Stomach (tissue), 9 donors: ENCODE measurements around the gene SRGN. TPM values are rescaled to one million over a fixed set of nuclear protein-coding genes. Genes with fewer than 3 reads are reported as not detected.

Experiments
- DNase-seq, 2 donors: peaks; one replicate each; pipeline versions ENCODE4 v3.0.0 to v3.0.0-alpha.2; 2013 to 2019
- H3K27ac ChIP-seq, 5 donors: fragments of 200-600 bp in 4 of 5; sonication (generic) in 4 of 5; one replicate each; pipeline ENCODE4 v1.5.1; 2013 to 2019; ENCODE audit warnings: mild to moderate bottlenecking in 1 of 5, moderate library complexity in 1 of 5
- H3K27me3 ChIP-seq, 3 donors: fragments of 200-600 bp; sonication (generic); one replicate each; pipeline ENCODE4 v1.5.1; 2017 to 2019; ENCODE audit warnings: mixed run types in 1 of 3
- H3K36me3 ChIP-seq, 4 donors: fragments of 200-600 bp; sonication (generic); 1 replicate in 3 of 4; 2 replicates in 1 of 4; pipeline ENCODE4 v1.5.1; 2016 to 2019
- H3K4me1 ChIP-seq, 4 donors: fragments of 200-600 bp; sonication (generic); one replicate each; pipeline ENCODE4 v1.5.1; 2016 to 2019
- H3K4me3 ChIP-seq, 4 donors: fragments of 200-600 bp; sonication (generic) in 3 of 4; one replicate each; pipeline ENCODE4 v1.5.1; 2016 to 2019; ENCODE audit warnings: mild to moderate bottlenecking in 1 of 4
- H3K9me3 ChIP-seq, 4 donors: fragments of 200-600 bp; sonication (generic); one replicate each; pipeline ENCODE4 v1.5.1; 2016 to 2019
- EP300 ChIP-seq: sonication (generic); formaldehyde crosslinking; IDR thresholded peaks from one replicate; pipeline ENCODE4 v1.6.1; 2017; ENCODE audit warnings: antibody characterized with exemption
- POLR2A ChIP-seq, 4 donors: fragments of 450-650 bp; IDR thresholded peaks; one replicate each; pipeline ENCODE4 v1.6.1; 2016; ENCODE audit warnings: antibody characterized with exemption in 4 of 4, control low read depth in 2 of 4, mild to moderate bottlenecking in 1 of 4, moderate library complexity in 1 of 4
- POLR2AphosphoS5 ChIP-seq, 3 donors: sonication (generic); formaldehyde crosslinking; IDR thresholded peaks; one replicate each; pipeline ENCODE4 v1.6.1; 2016; ENCODE audit warnings: antibody characterized with exemption in 3 of 3
- WGBS, 5 donors: extraction: QIAGEN DNeasy Blood & Tissue Kit in 3 of 5; methylation state at CpG; one replicate each; pipeline versions ENCODE4 v1.1.5 to v1.1.7; 2013 to 2018; 5-methylcytosine and 5-hydroxymethylcytosine counted together
- intact Hi-C: fragments of 100-400 bp; cut with DNase I; formaldehyde crosslinking; loops from one replicate; pipeline ENCODE4 v1.15.1; 2023; ENCODE audit warnings: low total_unique reads
- polyA plus RNA-seq, 3 donors: library from polyadenylated mRNA; stranded (reverse); fragments of 200-250 nt; gene quantifications; one replicate each; pipeline ENCODE4 v1.2.3, GENCODE V29; 2013
- total RNA-seq, 5 donors: library from RNA; depleted of rRNA; stranded (reverse); fragments of >200 nt; gene quantifications; one replicate each; pipeline versions ENCODE4 v1.1.0 to v1.2.3, GENCODE V29; 2014 to 2016
- TF ChIP-seq, protein P1 (sequence below), 7 experiments: fragments of 450-650 bp in 4 of 7; fragments of 200-600 bp in 3 of 7; sonication (generic) in 3 of 7; IDR thresholded peaks; one replicate each; pipeline ENCODE4 v1.5.1; 2016 to 2019; ENCODE audit warnings: antibody characterized with exemption in 7 of 7, control low read depth in 2 of 7, mild to moderate bottlenecking in 1 of 7
- donor health status: healthy with polysubstance abuse.
- donor health status: Bipolar disorder and iron deficiency.
- donor health status: healthy.

SRGN gene
- total and polyA plus RNA-seq, 8 donors, result 1.3 to 212 (median 42.9) TPM

DNA sequence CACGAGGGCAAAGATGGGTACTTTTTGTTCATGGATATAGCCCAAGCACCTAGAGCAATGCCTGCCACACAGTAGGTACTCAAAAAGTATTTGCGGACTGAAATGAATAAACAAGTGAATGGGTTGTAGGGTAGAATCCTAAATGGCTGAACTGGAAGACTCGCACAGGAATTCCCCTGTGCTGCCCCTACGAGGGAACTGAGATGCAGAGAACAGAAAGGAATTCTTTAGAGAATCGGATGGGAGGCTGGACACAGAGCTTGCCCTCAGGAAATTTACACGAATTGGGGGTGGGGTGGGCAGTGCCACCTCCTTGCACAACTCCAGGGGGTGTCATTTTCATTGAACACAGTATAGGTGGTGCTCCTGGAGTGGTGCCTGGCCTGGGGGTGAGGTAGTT lies 35.2 kb upstream of the SRGN start:
- Histone ChIP-seq H3K4me1 (peaks cover 0 to 20% (median 0%) of the 10 kb centered on the region in 4 donors), H3K27ac (peak overlapping the region in 1 of 5 donors; percentile 56), H3K9me3 (no peaks in the 10 kb centered on the region), H3K4me3 (no peak overlapping the region), H3K27me3 (no peaks in the 10 kb centered on the region), H3K36me3 (no peaks in the 10 kb centered on the region)
- 71 to 81% (median 78%) methylated on average over 6 of the region's 6 CpGs for WGBS, 5 donors
- no peak for DNase-seq
- TF ChIP-seq POLR2A (IDR thresholded peaks at IDR 0.05), result no peak
- TF ChIP-seq, protein P1, sequence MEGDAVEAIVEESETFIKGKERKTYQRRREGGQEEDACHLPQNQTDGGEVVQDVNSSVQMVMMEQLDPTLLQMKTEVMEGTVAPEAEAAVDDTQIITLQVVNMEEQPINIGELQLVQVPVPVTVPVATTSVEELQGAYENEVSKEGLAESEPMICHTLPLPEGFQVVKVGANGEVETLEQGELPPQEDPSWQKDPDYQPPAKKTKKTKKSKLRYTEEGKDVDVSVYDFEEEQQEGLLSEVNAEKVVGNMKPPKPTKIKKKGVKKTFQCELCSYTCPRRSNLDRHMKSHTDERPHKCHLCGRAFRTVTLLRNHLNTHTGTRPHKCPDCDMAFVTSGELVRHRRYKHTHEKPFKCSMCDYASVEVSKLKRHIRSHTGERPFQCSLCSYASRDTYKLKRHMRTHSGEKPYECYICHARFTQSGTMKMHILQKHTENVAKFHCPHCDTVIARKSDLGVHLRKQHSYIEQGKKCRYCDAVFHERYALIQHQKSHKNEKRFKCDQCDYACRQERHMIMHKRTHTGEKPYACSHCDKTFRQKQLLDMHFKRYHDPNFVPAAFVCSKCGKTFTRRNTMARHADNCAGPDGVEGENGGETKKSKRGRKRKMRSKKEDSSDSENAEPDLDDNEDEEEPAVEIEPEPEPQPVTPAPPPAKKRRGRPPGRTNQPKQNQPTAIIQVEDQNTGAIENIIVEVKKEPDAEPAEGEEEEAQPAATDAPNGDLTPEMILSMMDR (IDR thresholded peaks at IDR 0.05), result no peak
- no peak for TF ChIP-seq EP300
- TF ChIP-seq POLR2AphosphoS5 (IDR thresholded peaks at IDR 0.05), result no peak
- intact Hi-C loops, result no loop called here

DNA sequence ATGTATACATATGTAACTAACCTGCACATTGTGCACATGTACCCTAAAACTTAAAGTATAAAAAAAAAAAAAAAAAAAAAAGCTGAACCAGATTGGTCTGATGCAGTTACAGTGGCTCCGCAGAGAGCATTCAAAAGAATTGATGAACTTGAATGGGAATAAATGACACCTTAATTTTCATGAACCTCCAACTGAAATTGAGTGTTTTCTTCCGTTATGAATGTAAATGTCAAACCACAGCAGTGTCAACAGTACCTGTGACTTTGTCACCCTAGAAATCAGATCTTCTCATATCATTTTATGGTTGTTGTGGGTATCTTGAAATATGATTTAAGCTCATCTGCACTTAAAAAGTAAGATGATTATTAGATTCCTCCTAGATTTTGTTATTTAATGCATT lies 32.7 kb upstream of the SRGN start:
- H3K4me1 ChIP-seq, result peaks cover 0 to 21% (median 0%) of the 10 kb centered on the region in 4 donors
- no peaks in the 10 kb centered on the region for H3K27me3 ChIP-seq
- H3K9me3 ChIP-seq, result no peaks in the 10 kb centered on the region
- no peak for TF ChIP-seq POLR2AphosphoS5 (IDR thresholded peaks at IDR 0.05)
- no peak for TF ChIP-seq POLR2A (IDR thresholded peaks at IDR 0.05)
- TF ChIP-seq, protein P1 (IDR thresholded peaks at IDR 0.05), result no peak
- TF ChIP-seq EP300, result no peak
- H3K27ac ChIP-seq, result no peak overlapping the region
- no peak for DNase-seq
- no peaks in the 10 kb centered on the region for H3K36me3 ChIP-seq
- H3K4me3 ChIP-seq, result no peak overlapping the region
- 59 to 80% (median 73%) methylated on average over 2 of the region's 2 CpGs for WGBS, 5 donors
- intact Hi-C loops, result no loop called here

DNA sequence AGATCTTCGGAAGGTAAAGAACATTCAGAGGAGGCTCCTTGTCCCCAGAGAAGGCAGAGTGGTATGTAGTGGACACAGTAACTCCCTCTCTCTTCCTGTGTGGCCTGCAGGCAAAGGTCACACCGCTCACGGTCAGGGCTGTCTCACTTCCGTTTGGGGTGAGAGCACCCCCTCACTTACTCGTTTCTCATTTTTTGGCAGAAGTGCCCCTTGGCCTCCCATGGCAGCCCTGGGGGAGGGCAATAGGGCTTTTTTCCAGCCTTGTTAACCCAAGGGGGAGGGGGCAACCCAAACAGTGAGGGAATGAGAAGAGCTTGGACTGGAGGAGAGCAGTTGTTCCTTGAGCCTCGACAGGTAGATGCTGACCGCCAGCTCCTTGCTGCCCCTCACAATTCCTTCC lies 31.8 kb upstream of the SRGN start:
- H3K4me1 ChIP-seq, result peaks cover 0 to 23% (median 3%) of the 10 kb centered on the region in 4 donors
- WGBS, 5 donors, result 41 to 62% (median 56%) methylated on average over 6 to 7 of the region's 7 CpGs
- DNase-seq, result no peak
- intact Hi-C loops, result no loop called here
- TF ChIP-seq EP300 (no peak), POLR2AphosphoS5 (IDR thresholded peaks at IDR 0.05) (no peak)
- H3K27ac ChIP-seq, result peak overlapping the region in 4 of 5 donors; percentile 34 to 79 (median 66)
- no peaks in the 10 kb centered on the region for H3K36me3 ChIP-seq
- no peak overlapping the region for H3K4me3 ChIP-seq
- H3K27me3 ChIP-seq, result no peaks in the 10 kb centered on the region
- H3K9me3 ChIP-seq, result no peaks in the 10 kb centered on the region

DNA sequence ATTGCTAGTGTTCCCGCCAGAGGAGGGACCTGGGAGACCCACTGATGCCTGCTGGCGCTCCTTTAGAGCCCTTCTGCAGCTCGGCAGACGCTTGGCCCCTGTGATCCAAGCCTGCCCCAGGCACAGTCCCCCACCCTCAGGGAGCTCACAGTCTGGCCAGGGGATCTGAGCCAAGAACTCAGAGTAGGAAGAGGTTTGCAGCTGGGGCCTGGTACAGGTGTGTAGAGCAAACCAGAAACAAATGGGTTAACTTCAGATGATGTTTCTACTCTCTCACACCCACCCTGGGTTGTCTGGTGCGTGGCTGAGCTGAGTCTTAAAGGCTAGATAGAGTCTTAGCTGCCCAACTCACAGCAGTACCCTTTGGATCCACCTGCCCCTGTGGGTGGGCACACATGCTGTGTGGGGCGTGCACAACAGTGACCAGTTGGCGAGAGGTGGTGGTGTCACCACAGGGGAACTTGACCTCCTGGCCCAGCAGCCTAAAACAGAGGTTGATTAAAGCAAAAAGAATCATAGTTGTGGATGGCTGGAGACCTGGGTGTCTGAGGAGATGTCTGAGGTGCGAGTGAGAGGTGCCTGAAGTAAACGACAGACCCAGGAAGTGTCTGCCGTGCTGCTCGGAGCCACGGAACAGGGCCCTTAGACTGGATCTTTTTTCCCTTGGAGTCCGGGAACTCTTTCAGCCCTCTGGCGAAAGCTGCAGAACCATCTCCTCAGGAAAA lies 31.2 kb upstream of the SRGN start:
- TF ChIP-seq EP300, result no peak
- no peak for TF ChIP-seq POLR2AphosphoS5 (IDR thresholded peaks at IDR 0.05)
- no peak for TF ChIP-seq POLR2A (IDR thresholded peaks at IDR 0.05)
- TF ChIP-seq, protein P1 (IDR thresholded peaks at IDR 0.05), result no peak
- Histone ChIP-seq H3K27ac (peak overlapping the region in 4 of 5 donors; percentile 34 to 79 (median 66)), H3K27me3 (no peaks in the 10 kb centered on the region), H3K36me3 (no peaks in the 10 kb centered on the region), H3K4me1 (peaks cover 0 to 26% (median 5%) of the 10 kb centered on the region in 4 donors), H3K4me3 (no peak overlapping the region), H3K9me3 (no peaks in the 10 kb centered on the region)
- intact Hi-C loops, result no loop called here
- no peak for DNase-seq
- WGBS, 5 donors, result 69 to 81% (median 77%) methylated on average over 11 to 14 of the region's 14 CpGs
